ENCODE data around the gene TSPEAR. TPM values are rescaled to one million over a fixed set of nuclear protein-coding genes. Genes with fewer than 3 reads are reported as not detected.

TSPEAR gene
- total and polyA plus RNA-seq, 9 of the 15 experiments (the other 6 are each of a cell fraction or from before 2014, with no cell fraction given): not detected

- H3K9me1 ChIP-seq (ENCODE audit: control insufficient read depth, insufficient read depth, low read length): no peaks in the 10 kb centered on the region
- in situ Hi-C loops (cut with MboI): no loop called here
- H2AFZ ChIP-seq (ENCODE audit: low read depth, low read length): no peak overlapping the region
- H3K27ac ChIP-seq (ENCODE audit: extremely low read depth, low read depth, low read length): no peak overlapping the region
- no TSS peak for BruUV-seq (replicated peaks)
- H3K4me2 ChIP-seq (ENCODE audit: insufficient read depth, low read length): no peak overlapping the region
- DNase-seq (ENCODE audit: extremely low read depth in 1 of 4, low spot score in 3 of 4) (no peak), ATAC-seq (no peak; the same call in 2 of the 3 replicates), FAIRE-seq (no peak)
- H3K79me2 ChIP-seq (ENCODE audit: control insufficient read depth, insufficient read depth, low read length): no peaks in the 10 kb centered on the region
- POLR2A ChIA-PET: interaction anchor here (2.0 kb wide), 1 partner anchor 8 kb away, joined by 8 read pairs; no protein-coding TSS in a partner anchor
- intact Hi-C loops (cut with micrococcal nuclease): no loop called here
- CTCF ChIA-PET (ENCODE audit: low intra/inter-chr PET ratio): no interaction called here
- no peak overlapping the region for H3K4me3 ChIP-seq
- H3K9me3 ChIP-seq (replicated peaks; ENCODE audit: control insufficient read depth, insufficient read depth, low read depth, low read length): no peaks in the 10 kb centered on the region
- WGBS (ENCODE audit: insufficient coverage, low coverage, missing lambda C conversion rate): 3% methylated on average over 20 of the region's 20 CpGs
- TF ChIP-seq POU5F1 (IDR thresholded peaks at IDR 0.05; ENCODE audit: borderline replicate concordance, low read depth, low read length, partially characterized antibody) (no peak), RHOXF2B (CRISPR knock-in tag; conservative IDR thresholded peaks at IDR 0.05) (no peak), TEAD1 (CRISPR knock-in tag; IDR thresholded peaks at IDR 0.05) (no peak)
- peaks cover 47 to 71% of the 10 kb centered on the region in 2 experiments; a peak in 4 of 5 replicates for H3K27me3 ChIP-seq (ENCODE audit: control insufficient read depth in 2 of 2, insufficient read depth in 2 of 2, low read length in 2 of 2)
- H3K4me1 ChIP-seq (replicated peaks in 1 of 2; ENCODE audit: control insufficient read depth in 2 of 2, insufficient read depth in 2 of 2, low read length in 2 of 2): peaks cover 0 to 18% of the 10 kb centered on the region in 2 experiments; a peak in 1 of 5 replicates
- H4K20me1 ChIP-seq (replicated peaks; ENCODE audit: control insufficient read depth, insufficient read depth, low read length): peaks cover 8% of the 10 kb centered on the region; the same call in 1 of the 2 replicates
- H3K36me3 ChIP-seq (ENCODE audit: control insufficient read depth, insufficient read depth, low read length): no peaks in the 10 kb centered on the region
- no peak overlapping the region for H3K9ac ChIP-seq (ENCODE audit: insufficient read depth in 1 of 2, low read depth in 2 of 2, low read length in 2 of 2)
Measured at GRCh38 chr21:44710756-44711326, 531 bp downstream of the TSPEAR start.

DNA sequence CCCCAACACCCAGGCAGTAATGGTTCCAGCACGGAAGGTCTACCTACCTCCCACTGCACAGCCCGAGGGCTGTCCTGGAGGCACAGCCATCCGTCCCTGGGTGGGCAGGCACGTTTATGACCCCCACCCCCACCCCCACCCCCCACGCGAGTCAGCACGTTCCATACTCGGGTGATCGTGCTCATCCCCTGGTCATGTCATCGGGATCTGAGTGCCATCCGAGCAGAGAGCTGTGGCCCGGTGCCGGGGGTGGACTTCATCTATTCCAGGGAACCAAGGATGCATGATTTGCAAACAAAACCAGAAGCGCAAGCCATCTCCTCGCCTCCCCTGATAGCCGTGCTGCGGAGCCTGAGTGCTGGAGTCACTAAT, 1.1 kb downstream of the TSPEAR start:
- Histone ChIP-seq H3K9me1 (ENCODE audit: control insufficient read depth, insufficient read depth, low read length) (no peaks in the 10 kb centered on the region), H3K4me2 (ENCODE audit: insufficient read depth, low read length) (no peak overlapping the region), H2AFZ (ENCODE audit: low read depth, low read length) (no peak overlapping the region), H3K9ac (ENCODE audit: insufficient read depth in 1 of 2, low read depth in 2 of 2, low read length in 2 of 2) (no peak overlapping the region), H3K27me3 (ENCODE audit: control insufficient read depth in 2 of 2, insufficient read depth in 2 of 2, low read length in 2 of 2) (peaks cover 47 to 71% of the 10 kb centered on the region in 2 experiments; a peak in 4 of 5 replicates), H3K9me3 (replicated peaks; ENCODE audit: control insufficient read depth, insufficient read depth, low read depth, low read length) (no peaks in the 10 kb centered on the region), H3K27ac (ENCODE audit: extremely low read depth, low read depth, low read length) (no peak overlapping the region), H3K4me1 (replicated peaks in 1 of 2; ENCODE audit: control insufficient read depth in 2 of 2, insufficient read depth in 2 of 2, low read length in 2 of 2) (peaks cover 0 to 18% of the 10 kb centered on the region in 2 experiments; a peak in 1 of 5 replicates), H3K4me3 (no peak overlapping the region), H4K20me1 (replicated peaks; ENCODE audit: control insufficient read depth, insufficient read depth, low read length) (peaks cover 8% of the 10 kb centered on the region; the same call in 1 of the 2 replicates), H3K79me2 (ENCODE audit: control insufficient read depth, insufficient read depth, low read length) (no peaks in the 10 kb centered on the region), H3K36me3 (ENCODE audit: control insufficient read depth, insufficient read depth, low read length) (no peaks in the 10 kb centered on the region)
- in situ Hi-C loops (cut with MboI) (no loop called here), intact Hi-C loops (cut with micrococcal nuclease) (no loop called here)
- ChIA-PET CTCF (ENCODE audit: low intra/inter-chr PET ratio) (no interaction called here), POLR2A (interaction anchor here (2.0 kb wide), 1 partner anchor 9 kb away, joined by 8 read pairs; no protein-coding TSS in a partner anchor)
- BruUV-seq (replicated peaks): no TSS peak
- no peak for DNase-seq (ENCODE audit: extremely low read depth in 1 of 4, low spot score in 3 of 4)
- no peak for FAIRE-seq
- no peak for ATAC-seq
- 0% methylated on average over 14 of the region's 17 CpGs for WGBS (ENCODE audit: insufficient coverage, low coverage, missing lambda C conversion rate)
- no peak for TF ChIP-seq CCAR2 (IDR thresholded peaks at IDR 0.05; ENCODE audit: low read depth, low read length)
- no peak for TF ChIP-seq JUND (IDR thresholded peaks at IDR 0.05; ENCODE audit: borderline replicate concordance, low read depth, low read length)
- TF ChIP-seq JUND (tag; IDR thresholded peaks at IDR 0.05; ENCODE audit: borderline replicate concordance, low read depth, low read length): no peak
- TF ChIP-seq SOX6 (IDR thresholded peaks at IDR 0.05): no peak
